Panc1 (cell line): ENCODE results near the gene E2F1. TPM values are rescaled to one million over a fixed set of nuclear protein-coding genes. Genes with fewer than 3 reads are reported as not detected.

Source experiments
- ATAC-seq: fragments of 200-7000 bp; cut with Tn5 transposase; 2 replicates; pipeline ENCODE4 v1.9.1; 2020; ENCODE audit warnings: mild to moderate bottlenecking, moderate library complexity
- BruUV-seq: library from RNA; stranded (reverse); fragments of 400-500 nt; replicated peaks from 2 replicates; lab custom pipeline; 2021; lab: Mats Ljungman, UMichigan
- CTCF ChIA-PET: fragments of 300-600 bp; sonication (Branson Sonifier 250); formaldehyde crosslinking; loops from one replicate; lab custom pipeline; 2022; ENCODE audit warnings: antibody characterized with exemption; lab: Charles Lee
- POLR2A ChIA-PET: fragments of 300-600 bp; sonication (Branson Sonifier 250); formaldehyde crosslinking; loops from one replicate; lab custom pipeline; 2022; ENCODE audit warnings: antibody characterized with exemption; lab: Charles Lee
- DNase-seq: peaks from one replicate; pipeline ENCODE4 v3.0.0-alpha.2; 2010; ENCODE audit warnings: low read depth, low spot score
- H3K27ac ChIP-seq: 2 replicates; pipeline ENCODE4 v1.5.1; 2011; ENCODE audit warnings: mild to moderate bottlenecking, low read length, inconsistent platforms
- H3K27me3 ChIP-seq: fragments of 200-500 bp; sonication (Bioruptor generic); 2 replicates; pipeline ENCODE4 v1.6.0; 2014; ENCODE audit warnings: low read length, inconsistent platforms; ENCODE audit not compliant: control insufficient read depth, insufficient read depth
- H3K36me3 ChIP-seq: fragments of 200-500 bp; sonication (Bioruptor generic); 2 replicates; pipeline ENCODE4 v1.5.1; 2014; ENCODE audit warnings: inconsistent platforms, mild to moderate bottlenecking, low read length, moderate library complexity; ENCODE audit not compliant: control insufficient read depth, insufficient read depth
- H3K4me1 ChIP-seq: 2 replicates; pipeline ENCODE4 v1.5.1; 2011; ENCODE audit warnings: inconsistent platforms, mild to moderate bottlenecking, low read length, moderate library complexity; ENCODE audit not compliant: control insufficient read depth, insufficient read depth
- H3K4me3 ChIP-seq, 2 experiments: 2 replicates each; pipeline ENCODE4 v1.5.1; 2011 to 2012; ENCODE audit warnings: low read depth in 2 of 2, low read length in 2 of 2, mild to moderate bottlenecking in 2 of 2, inconsistent platforms in 1 of 2, moderate library complexity in 1 of 2
- H3K9me3 ChIP-seq: fragments of 200-500 bp; sonication (Bioruptor generic); 2 replicates; pipeline ENCODE4 v1.5.1; 2014; ENCODE audit warnings: low read depth, mild to moderate bottlenecking, inconsistent platforms, low read length, moderate library complexity; ENCODE audit not compliant: control insufficient read depth, insufficient read depth
- POLR2AphosphoS5 ChIP-seq: IDR thresholded peaks from 2 replicates; pipeline ENCODE4 v1.6.1; 2012; ENCODE audit warnings: mild to moderate bottlenecking, low read depth, low read length, moderate library complexity
- SIN3A ChIP-seq: IDR thresholded peaks from 2 replicates; pipeline ENCODE4 v1.6.1; 2012; ENCODE audit warnings: low read depth, mild to moderate bottlenecking, low read length, moderate library complexity, borderline replicate concordance; ENCODE audit not compliant: insufficient read depth
- TCF7L2 ChIP-seq: IDR thresholded peaks from 2 replicates; pipeline ENCODE4 v1.6.1; 2011; ENCODE audit warnings: mild to moderate bottlenecking, low read depth, low read length, inconsistent platforms
- in situ Hi-C: cut with HindIII; loops from 2 replicates; pipeline ENCODE4 v1.10.0; 2016; ENCODE audit warnings: low sequenced_read_pairs, low pct_unique_long_range_greater_than_20kb
- intact Hi-C: fragments of 100-400 bp; cut with micrococcal nuclease; formaldehyde crosslinking; loops from one replicate; pipeline ENCODE4 v1.10.0; 2022; ENCODE audit not compliant: unreplicated experiment
- total RNA-seq: library from RNA; stranded (reverse); gene quantifications from one replicate; pipeline ENCODE4 v1.2.1, GENCODE V29; 2021; ENCODE audit not compliant: unreplicated experiment
- TF ChIP-seq, protein P1 (sequence below): fragments of 450-650 bp; IDR thresholded peaks from 2 replicates; pipeline ENCODE4 v1.5.1; 2017; ENCODE audit warnings: mild to moderate bottlenecking
- TF ChIP-seq, protein P2 (sequence below), 2 experiments: IDR thresholded peaks; 2 replicates each; pipeline ENCODE4 v1.6.1; 2011 to 2012; ENCODE audit warnings: low read depth in 2 of 2, control low read depth in 1 of 2, low read length in 1 of 2, mild to moderate bottlenecking in 1 of 2, moderate library complexity in 1 of 2; ENCODE audit not compliant: insufficient read depth in 1 of 2

The E2F1 gene
- total RNA-seq, 1 experiment from 2014 or later, result 64.2 TPM

DNA sequence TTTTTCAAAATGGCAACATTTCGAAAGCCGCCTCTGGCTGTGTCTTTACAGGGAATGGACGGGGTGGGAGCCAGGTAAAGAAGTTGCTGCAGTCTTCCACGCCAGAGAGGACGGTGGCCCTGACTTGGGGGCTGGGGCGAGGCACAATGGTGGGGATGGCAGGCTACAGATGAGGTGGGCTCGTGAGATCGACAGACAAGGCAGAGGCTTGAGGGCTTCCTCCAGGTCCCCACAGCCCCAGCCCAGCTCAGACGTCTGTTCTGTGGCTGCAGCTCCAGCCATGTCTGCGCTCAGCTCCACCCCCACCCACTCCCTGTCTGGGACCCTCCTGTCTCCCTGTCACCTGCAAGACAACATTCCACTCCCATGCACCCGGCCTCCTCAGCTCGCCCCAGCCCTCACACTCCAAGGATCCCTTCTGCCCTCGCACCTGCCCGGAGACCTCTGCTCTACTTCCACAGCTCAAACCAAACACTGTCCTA, 31.5 kb downstream of the E2F1 start:
- no peak for ATAC-seq
- no peak overlapping the region for H3K4me3 ChIP-seq
- no TSS peak for BruUV-seq
- H3K27me3 ChIP-seq, result no peaks in the 10 kb centered on the region
- no peaks in the 10 kb centered on the region; the same call in 1 of the 2 replicates for H3K4me1 ChIP-seq
- ChIA-PET POLR2A (no interaction called here), CTCF (no interaction called here)
- no peaks in the 10 kb centered on the region for H3K9me3 ChIP-seq
- in situ Hi-C loops (no loop called here), intact Hi-C loops (loop anchor here (5.0 kb wide), 1 partner anchor 197 kb away; no protein-coding TSS in a partner anchor)
- no peak for TF ChIP-seq SIN3A
- TF ChIP-seq, protein P1, sequence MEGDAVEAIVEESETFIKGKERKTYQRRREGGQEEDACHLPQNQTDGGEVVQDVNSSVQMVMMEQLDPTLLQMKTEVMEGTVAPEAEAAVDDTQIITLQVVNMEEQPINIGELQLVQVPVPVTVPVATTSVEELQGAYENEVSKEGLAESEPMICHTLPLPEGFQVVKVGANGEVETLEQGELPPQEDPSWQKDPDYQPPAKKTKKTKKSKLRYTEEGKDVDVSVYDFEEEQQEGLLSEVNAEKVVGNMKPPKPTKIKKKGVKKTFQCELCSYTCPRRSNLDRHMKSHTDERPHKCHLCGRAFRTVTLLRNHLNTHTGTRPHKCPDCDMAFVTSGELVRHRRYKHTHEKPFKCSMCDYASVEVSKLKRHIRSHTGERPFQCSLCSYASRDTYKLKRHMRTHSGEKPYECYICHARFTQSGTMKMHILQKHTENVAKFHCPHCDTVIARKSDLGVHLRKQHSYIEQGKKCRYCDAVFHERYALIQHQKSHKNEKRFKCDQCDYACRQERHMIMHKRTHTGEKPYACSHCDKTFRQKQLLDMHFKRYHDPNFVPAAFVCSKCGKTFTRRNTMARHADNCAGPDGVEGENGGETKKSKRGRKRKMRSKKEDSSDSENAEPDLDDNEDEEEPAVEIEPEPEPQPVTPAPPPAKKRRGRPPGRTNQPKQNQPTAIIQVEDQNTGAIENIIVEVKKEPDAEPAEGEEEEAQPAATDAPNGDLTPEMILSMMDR, result no peak
- H3K36me3 ChIP-seq, result no peaks in the 10 kb centered on the region
- no peak overlapping the region for H3K27ac ChIP-seq
- no peak for DNase-seq

DNA sequence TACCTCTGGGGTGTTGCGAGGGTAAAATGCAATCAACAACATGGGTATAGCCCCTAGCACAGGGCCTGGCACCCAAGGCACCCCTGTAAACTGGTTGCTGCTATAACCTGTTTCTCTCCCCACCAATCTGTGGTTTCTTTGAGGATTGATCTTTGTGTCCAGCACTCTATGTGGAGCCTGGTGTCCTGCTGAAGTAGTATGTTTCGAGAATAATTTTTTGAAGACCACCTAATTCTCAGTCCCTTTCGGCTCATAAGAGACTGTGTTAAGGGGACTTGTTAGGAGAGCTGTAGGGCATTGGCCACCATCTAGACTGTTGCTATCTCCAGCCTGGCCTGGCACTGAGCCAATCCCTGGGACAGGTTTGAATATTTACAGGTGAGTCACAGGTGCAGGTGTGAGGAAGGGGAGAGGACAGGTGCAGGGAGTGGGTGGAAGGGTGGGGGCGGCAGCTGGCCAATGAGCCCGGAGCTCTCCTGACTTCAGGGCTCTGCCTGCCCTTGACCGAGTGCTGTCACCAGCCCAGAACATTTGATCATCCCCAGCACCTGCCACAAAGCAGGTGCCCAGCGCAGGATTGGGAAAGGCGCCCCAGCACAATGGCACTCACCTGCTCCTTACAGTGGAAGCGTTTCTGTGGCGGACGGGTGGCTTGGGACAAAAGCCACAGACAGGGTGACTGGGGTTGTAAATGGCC, 32.1 kb downstream of the E2F1 start:
- ChIA-PET POLR2A (no interaction called here), CTCF (interaction anchor here (0.9 to 1.0 kb wide), 4 partner anchors 88 to 391 kb away, joined by 3 to 4 read pairs (median 4); no protein-coding TSS in a partner anchor)
- TF ChIP-seq, protein P2, sequence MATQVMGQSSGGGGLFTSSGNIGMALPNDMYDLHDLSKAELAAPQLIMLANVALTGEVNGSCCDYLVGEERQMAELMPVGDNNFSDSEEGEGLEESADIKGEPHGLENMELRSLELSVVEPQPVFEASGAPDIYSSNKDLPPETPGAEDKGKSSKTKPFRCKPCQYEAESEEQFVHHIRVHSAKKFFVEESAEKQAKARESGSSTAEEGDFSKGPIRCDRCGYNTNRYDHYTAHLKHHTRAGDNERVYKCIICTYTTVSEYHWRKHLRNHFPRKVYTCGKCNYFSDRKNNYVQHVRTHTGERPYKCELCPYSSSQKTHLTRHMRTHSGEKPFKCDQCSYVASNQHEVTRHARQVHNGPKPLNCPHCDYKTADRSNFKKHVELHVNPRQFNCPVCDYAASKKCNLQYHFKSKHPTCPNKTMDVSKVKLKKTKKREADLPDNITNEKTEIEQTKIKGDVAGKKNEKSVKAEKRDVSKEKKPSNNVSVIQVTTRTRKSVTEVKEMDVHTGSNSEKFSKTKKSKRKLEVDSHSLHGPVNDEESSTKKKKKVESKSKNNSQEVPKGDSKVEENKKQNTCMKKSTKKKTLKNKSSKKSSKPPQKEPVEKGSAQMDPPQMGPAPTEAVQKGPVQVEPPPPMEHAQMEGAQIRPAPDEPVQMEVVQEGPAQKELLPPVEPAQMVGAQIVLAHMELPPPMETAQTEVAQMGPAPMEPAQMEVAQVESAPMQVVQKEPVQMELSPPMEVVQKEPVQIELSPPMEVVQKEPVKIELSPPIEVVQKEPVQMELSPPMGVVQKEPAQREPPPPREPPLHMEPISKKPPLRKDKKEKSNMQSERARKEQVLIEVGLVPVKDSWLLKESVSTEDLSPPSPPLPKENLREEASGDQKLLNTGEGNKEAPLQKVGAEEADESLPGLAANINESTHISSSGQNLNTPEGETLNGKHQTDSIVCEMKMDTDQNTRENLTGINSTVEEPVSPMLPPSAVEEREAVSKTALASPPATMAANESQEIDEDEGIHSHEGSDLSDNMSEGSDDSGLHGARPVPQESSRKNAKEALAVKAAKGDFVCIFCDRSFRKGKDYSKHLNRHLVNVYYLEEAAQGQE (IDR thresholded peaks at IDR 0.05; ENCODE audit: insufficient read depth in 1 of 2, low read depth in 2 of 2, low read length in 1 of 2), result no peak
- TF ChIP-seq, protein P1, result no peak
- no peak for TF ChIP-seq POLR2AphosphoS5
- TF ChIP-seq SIN3A, result no peak
- TF ChIP-seq TCF7L2, result no peak
- Histone ChIP-seq H3K27me3 (no peaks in the 10 kb centered on the region), H3K4me3 (no peak overlapping the region), H3K27ac (no peak overlapping the region), H3K4me1 (no peaks in the 10 kb centered on the region; the same call in 1 of the 2 replicates), H3K36me3 (no peaks in the 10 kb centered on the region), H3K9me3 (no peaks in the 10 kb centered on the region)
- ATAC-seq, result peak; percentile 6; the same call in 1 of the 2 replicates
- intact Hi-C loops (loop anchor here (5.0 kb wide), 1 partner anchor 197 kb away; no protein-coding TSS in a partner anchor), in situ Hi-C loops (no loop called here)
- BruUV-seq, result no TSS peak
- no peak for DNase-seq
